ENCODE results near the gene SNX22.

Gene SNX22

DNA sequence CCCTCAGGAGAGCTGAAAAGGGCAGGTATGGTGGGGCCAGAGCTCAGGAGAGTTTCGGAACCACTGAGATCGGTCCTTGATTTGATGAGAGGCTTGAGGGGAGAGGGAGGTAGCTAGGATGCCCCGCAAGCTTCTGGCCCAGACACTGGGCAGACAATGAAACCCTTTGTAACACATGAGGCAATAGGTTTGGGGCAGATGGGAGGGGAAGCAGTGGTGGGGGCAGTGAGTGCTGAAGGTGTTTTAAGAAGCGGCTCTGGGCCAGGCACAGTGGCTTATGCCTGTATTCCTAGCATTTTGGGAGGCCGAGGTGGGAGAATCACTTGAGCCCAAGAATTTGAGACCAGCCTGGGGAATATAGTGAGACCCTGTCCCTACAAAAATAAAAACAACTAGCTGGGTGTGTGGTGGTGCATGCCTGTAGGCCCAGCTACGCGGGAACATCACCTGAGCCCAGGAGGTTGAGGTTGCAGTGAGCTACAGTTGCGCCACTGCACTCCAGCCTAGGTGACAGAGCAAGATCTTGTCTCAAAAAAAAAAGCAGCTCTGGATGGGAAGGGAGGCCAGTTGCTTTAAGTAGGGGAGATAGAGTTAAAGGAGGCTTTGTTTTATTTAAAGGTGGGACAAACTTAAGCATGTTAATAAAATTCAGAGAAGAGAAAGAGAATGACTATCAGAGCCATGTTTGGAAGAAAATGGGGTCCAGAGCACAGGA, 9.6 kb upstream of the SNX22 start:
- Histone ChIP-seq H3K36me3 (replicated peaks; ENCODE audit: insufficient read depth, low read length) (no peaks in the 10 kb centered on the region; the same call in 1 of the 2 replicates), H3K27me3 (replicated peaks; ENCODE audit: insufficient read depth, low read length) (no peaks in the 10 kb centered on the region), H3K79me2 (ENCODE audit: low read length) (no peaks in the 10 kb centered on the region), H3K4me1 (ENCODE audit: low read length) (no peaks in the 10 kb centered on the region), H3F3A (ENCODE audit: insufficient read depth, low read length) (no peaks in the 10 kb centered on the region), H4K20me1 (ENCODE audit: insufficient read depth, low read length) (no peaks in the 10 kb centered on the region), H2AFZ (ENCODE audit: low read length) (no peak overlapping the region), H3K4me2 (ENCODE audit: low read depth, low read length) (no peak overlapping the region), H3K4me3 (ENCODE audit: low read length) (no peak overlapping the region), H3K9me2 (replicated peaks; ENCODE audit: insufficient read depth, low read length) (no peaks in the 10 kb centered on the region), H3K9ac (ENCODE audit: low read length) (no peak overlapping the region), H3K27ac (ENCODE audit: low read length) (no peak overlapping the region), H3K9me3 (replicated peaks; ENCODE audit: insufficient read depth, low read length) (no peaks in the 10 kb centered on the region)
- DNase-seq: no peak
- TF ChIP-seq EZH2phosphoT487 (IDR thresholded peaks at IDR 0.05; ENCODE audit: low read length) (no peak), EZH2 (optimal IDR thresholded peaks at IDR 0.05; ENCODE audit: low read depth, low read length) (no peak)
- TF ChIP-seq, protein P1, sequence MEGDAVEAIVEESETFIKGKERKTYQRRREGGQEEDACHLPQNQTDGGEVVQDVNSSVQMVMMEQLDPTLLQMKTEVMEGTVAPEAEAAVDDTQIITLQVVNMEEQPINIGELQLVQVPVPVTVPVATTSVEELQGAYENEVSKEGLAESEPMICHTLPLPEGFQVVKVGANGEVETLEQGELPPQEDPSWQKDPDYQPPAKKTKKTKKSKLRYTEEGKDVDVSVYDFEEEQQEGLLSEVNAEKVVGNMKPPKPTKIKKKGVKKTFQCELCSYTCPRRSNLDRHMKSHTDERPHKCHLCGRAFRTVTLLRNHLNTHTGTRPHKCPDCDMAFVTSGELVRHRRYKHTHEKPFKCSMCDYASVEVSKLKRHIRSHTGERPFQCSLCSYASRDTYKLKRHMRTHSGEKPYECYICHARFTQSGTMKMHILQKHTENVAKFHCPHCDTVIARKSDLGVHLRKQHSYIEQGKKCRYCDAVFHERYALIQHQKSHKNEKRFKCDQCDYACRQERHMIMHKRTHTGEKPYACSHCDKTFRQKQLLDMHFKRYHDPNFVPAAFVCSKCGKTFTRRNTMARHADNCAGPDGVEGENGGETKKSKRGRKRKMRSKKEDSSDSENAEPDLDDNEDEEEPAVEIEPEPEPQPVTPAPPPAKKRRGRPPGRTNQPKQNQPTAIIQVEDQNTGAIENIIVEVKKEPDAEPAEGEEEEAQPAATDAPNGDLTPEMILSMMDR (IDR thresholded peaks at IDR 0.05; ENCODE audit: low read length): no peak

DNA sequence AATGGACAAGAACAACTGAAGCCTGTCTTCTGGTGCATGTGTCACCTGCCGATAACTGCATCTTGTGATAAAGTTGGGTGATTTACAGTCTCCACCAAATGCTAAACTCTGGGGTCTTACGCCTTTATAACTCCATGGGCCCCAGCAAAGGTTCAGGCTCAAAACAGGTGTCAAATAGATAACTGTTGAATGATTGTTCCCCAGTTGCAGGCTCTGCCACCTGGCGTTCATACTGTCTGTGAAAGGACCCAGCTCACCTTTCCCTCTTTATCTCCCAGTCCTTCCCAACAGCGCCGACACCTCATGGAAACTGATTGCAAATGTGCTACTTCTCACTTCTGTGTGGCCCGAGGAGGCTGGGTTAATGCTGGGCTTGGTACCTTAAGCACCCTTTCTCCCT, 8.3 kb upstream of the SNX22 start:
- Histone ChIP-seq H3K9me3 (replicated peaks; ENCODE audit: insufficient read depth, low read length) (no peaks in the 10 kb centered on the region), H3K27ac (ENCODE audit: low read length) (no peak overlapping the region), H2AFZ (ENCODE audit: low read length) (no peak overlapping the region), H3K27me3 (replicated peaks; ENCODE audit: insufficient read depth, low read length) (no peaks in the 10 kb centered on the region), H3K4me2 (ENCODE audit: low read depth, low read length) (no peak overlapping the region), H3K36me3 (replicated peaks; ENCODE audit: insufficient read depth, low read length) (no peaks in the 10 kb centered on the region), H4K20me1 (ENCODE audit: insufficient read depth, low read length) (no peaks in the 10 kb centered on the region), H3F3A (ENCODE audit: insufficient read depth, low read length) (no peaks in the 10 kb centered on the region), H3K4me1 (ENCODE audit: low read length) (no peaks in the 10 kb centered on the region), H3K4me3 (ENCODE audit: low read length) (no peak overlapping the region), H3K79me2 (ENCODE audit: low read length) (no peaks in the 10 kb centered on the region), H3K9me2 (replicated peaks; ENCODE audit: insufficient read depth, low read length) (no peaks in the 10 kb centered on the region), H3K9ac (ENCODE audit: low read length) (no peak overlapping the region)
- TF ChIP-seq EZH2 (optimal IDR thresholded peaks at IDR 0.05; ENCODE audit: low read depth, low read length) (no peak), EZH2phosphoT487 (IDR thresholded peaks at IDR 0.05; ENCODE audit: low read length) (no peak)
- TF ChIP-seq, protein P1 (IDR thresholded peaks at IDR 0.05; ENCODE audit: low read length): no peak
- no peak for DNase-seq

DNA sequence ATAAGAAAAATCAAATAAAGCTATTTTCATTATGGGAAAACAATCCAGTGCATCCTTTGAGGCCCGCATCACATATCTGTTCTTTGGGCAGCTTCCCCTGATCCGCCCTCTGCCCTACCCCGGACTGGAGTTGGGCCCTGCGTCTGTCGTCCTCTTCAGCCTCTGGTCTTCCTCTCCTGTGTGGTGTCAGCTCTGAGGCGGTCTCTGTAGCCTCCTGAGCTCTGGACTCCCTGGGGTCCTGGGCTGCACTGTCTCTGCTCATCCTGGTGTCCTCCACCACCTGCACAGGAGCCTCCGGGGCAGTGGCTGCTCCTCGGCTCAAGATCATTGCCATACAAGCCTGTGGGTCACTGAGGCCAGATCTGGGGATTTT, 7.4 kb upstream of the SNX22 start:
- TF ChIP-seq EZH2 (optimal IDR thresholded peaks at IDR 0.05; ENCODE audit: low read depth, low read length): no peak
- no peak for TF ChIP-seq EZH2phosphoT487 (IDR thresholded peaks at IDR 0.05; ENCODE audit: low read length)
- TF ChIP-seq, protein P1 (IDR thresholded peaks at IDR 0.05; ENCODE audit: low read length): no peak
- Histone ChIP-seq H3K79me2 (ENCODE audit: low read length) (no peaks in the 10 kb centered on the region), H2AFZ (ENCODE audit: low read length) (no peak overlapping the region), H3F3A (ENCODE audit: insufficient read depth, low read length) (no peaks in the 10 kb centered on the region), H3K4me2 (ENCODE audit: low read depth, low read length) (no peak overlapping the region), H3K9ac (ENCODE audit: low read length) (no peak overlapping the region), H3K27me3 (replicated peaks; ENCODE audit: insufficient read depth, low read length) (no peaks in the 10 kb centered on the region), H3K36me3 (replicated peaks; ENCODE audit: insufficient read depth, low read length) (no peaks in the 10 kb centered on the region), H3K4me3 (ENCODE audit: low read length) (no peak overlapping the region), H4K20me1 (ENCODE audit: insufficient read depth, low read length) (no peaks in the 10 kb centered on the region), H3K27ac (ENCODE audit: low read length) (no peak overlapping the region), H3K4me1 (ENCODE audit: low read length) (no peaks in the 10 kb centered on the region), H3K9me3 (replicated peaks; ENCODE audit: insufficient read depth, low read length) (no peaks in the 10 kb centered on the region), H3K9me2 (replicated peaks; ENCODE audit: insufficient read depth, low read length) (no peaks in the 10 kb centered on the region)
- no peak for DNase-seq
